NT2/D1 (cell line): ENCODE data around the gene FGF1.

ENCODE experiments used
- DNase-seq: peaks from one replicate; pipeline ENCODE4 v3.0.0-alpha.2; 2011; ENCODE audit warnings: low read depth, low spot score
- H3K27me3 ChIP-seq: 2 replicates; pipeline ENCODE4 v1.6.0; 2011; ENCODE audit warnings: mild to moderate bottlenecking; ENCODE audit not compliant: insufficient read length, insufficient read depth
- H3K36me3 ChIP-seq: 2 replicates; pipeline ENCODE4 v1.6.1; 2011; ENCODE audit warnings: mild to moderate bottlenecking, low read length, mixed read lengths; ENCODE audit not compliant: insufficient read depth, insufficient read length
- H3K4me1 ChIP-seq: 2 replicates; pipeline ENCODE4 v1.5.1; 2011; ENCODE audit not compliant: insufficient read depth, insufficient read length
- H3K4me3 ChIP-seq: 2 replicates; pipeline ENCODE4 v1.5.1; 2011; ENCODE audit warnings: low read depth; ENCODE audit not compliant: insufficient read length
- H3K9ac ChIP-seq: 2 replicates; pipeline ENCODE4 v1.6.0; 2011; ENCODE audit warnings: low read depth; ENCODE audit not compliant: insufficient read length
- H3K9me3 ChIP-seq: 2 replicates; pipeline ENCODE4 v1.5.1; 2011; ENCODE audit warnings: mild to moderate bottlenecking, low read length; ENCODE audit not compliant: insufficient read depth
- SUZ12 ChIP-seq: IDR thresholded peaks from 2 replicates; pipeline ENCODE4 v1.6.1; 2011; ENCODE audit not compliant: insufficient read length, insufficient read depth; ENCODE audit errors: extremely low read depth
- YY1 ChIP-seq: IDR thresholded peaks from 2 replicates; pipeline ENCODE4 v1.6.1; 2011; ENCODE audit not compliant: insufficient read length, insufficient read depth
- ZNF274 ChIP-seq: IDR thresholded peaks from 2 replicates; pipeline ENCODE4 v1.6.1; 2011; ENCODE audit warnings: mild to moderate bottlenecking, low read depth, low read length

Gene FGF1

DNA sequence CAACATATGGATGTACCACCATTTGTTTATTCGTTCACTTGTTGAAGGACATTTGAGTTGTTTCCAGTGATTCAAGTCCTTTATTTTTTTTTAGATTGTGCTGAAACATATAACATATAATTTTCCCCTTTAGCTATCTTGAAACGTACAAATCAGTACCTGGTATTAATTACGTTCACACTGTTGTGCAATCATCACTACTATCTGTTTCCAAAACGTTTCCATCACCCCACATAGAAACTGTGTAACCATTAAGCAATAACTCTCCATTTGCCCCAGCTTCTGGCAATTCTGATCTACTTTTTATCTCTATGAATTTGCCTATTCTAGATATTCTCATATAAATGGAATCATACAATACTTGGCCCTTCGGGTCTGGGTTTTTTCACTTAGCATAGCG lies 116.0 kb downstream of the FGF1 start:
- no peak for TF ChIP-seq SUZ12

DNA sequence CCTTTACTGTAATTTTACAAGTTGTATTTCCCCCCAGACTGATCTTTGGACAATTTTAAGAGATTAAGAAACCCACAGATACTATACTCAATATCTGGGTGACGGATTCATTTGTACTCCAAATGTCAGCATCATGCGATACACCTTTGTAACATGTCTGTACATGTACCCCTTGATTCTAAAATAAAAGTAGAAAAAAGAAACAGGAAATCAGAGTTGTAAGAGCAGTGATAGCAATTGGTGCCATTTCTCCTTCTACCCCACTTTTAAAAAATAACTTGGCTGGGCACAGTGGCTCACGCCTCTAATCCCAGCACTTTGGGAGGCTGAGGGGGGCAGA lies 116.9 kb downstream of the FGF1 start:
- no peak for DNase-seq
- Histone ChIP-seq H3K27me3 (no peaks in the 10 kb centered on the region), H3K4me1 (no peaks in the 10 kb centered on the region), H3K36me3 (no peaks in the 10 kb centered on the region), H3K9me3 (no peaks in the 10 kb centered on the region), H3K4me3 (no peak overlapping the region), H3K9ac (no peak overlapping the region)
- TF ChIP-seq ZNF274 (no peak), YY1 (no peak), SUZ12 (no peak)

More for the DNA sequence above, 116.0 kb downstream of the FGF1 start:
- Histone ChIP-seq H3K9ac (no peak overlapping the region), H3K4me1 (no peaks in the 10 kb centered on the region), H3K9me3 (no peaks in the 10 kb centered on the region), H3K36me3 (no peaks in the 10 kb centered on the region), H3K4me3 (no peak overlapping the region), H3K27me3 (no peaks in the 10 kb centered on the region)
- DNase-seq, result no peak

DNA sequence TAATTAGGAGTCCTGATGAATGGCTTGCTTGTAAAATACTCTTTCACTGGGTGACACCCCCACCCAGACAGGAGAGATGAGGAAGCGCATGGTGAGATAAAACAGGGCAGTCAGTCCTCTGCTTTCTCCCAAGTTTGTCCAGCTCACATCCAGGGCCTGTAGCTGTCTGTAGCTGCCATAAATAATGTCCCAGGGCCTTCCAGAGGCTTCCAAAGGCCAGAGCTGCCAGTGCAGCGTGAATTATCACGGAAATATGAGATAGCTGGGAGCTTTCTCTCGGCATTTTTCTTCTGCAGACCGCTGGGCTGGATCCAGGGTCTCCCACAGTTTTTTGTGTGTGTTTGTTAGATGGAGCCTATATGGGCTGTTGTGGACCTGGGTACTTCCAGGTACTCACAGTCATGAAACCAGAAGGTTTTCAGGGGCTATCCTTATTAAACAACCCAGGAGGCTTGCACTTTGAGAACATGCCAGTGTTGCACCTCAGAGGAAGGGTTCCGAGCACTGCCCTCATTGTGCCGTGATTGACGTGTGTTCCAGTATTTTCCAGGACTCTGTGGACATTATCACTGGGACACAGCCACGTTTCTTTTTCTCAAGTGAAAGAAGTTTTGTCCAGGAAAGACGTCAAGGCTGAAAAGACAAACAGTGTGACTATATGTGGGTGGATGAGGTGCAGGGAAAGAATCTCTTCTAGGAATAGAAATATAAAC lies 117.5 kb downstream of the FGF1 start:
- H3K9ac ChIP-seq, result no peak overlapping the region
- no peaks in the 10 kb centered on the region for H3K9me3 ChIP-seq
- TF ChIP-seq SUZ12, result no peak
- TF ChIP-seq YY1, result no peak
- no peak for TF ChIP-seq ZNF274
- no peak overlapping the region for H3K4me3 ChIP-seq
- H3K27me3 ChIP-seq, result no peaks in the 10 kb centered on the region
- no peaks in the 10 kb centered on the region for H3K36me3 ChIP-seq
- DNase-seq, result no peak
- no peaks in the 10 kb centered on the region for H3K4me1 ChIP-seq

DNA sequence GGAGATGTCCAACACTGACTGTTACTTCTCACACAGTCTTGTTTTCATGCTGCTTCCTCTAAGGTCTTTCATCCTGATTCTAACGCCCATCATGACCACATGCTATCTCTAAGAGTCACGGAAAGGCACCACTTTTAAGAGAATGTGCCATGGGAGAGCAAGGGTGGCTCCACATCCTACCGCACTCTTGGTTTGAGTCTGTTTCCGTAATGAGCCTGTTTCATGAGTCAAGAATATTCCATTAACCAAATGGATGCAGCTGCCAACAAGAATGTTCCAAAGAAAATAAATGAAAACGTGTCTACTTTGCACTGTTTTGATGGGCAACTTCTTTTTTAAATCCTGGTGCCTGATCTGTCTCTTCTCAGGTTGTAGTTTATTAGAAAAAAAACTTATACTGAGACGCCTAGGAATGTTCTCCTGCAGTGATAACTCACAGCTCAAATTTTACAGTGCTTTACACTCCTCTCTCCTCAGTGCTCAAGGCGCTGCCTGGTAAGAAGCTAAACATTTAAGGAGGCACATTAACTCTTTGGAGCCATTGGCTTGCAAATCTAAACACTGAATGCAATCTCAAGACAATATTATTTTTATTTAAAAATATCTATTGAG lies 124.3 kb downstream of the FGF1 start:
- H3K27me3 ChIP-seq, result no peaks in the 10 kb centered on the region
- no peak overlapping the region for H3K4me3 ChIP-seq
- H3K4me1 ChIP-seq, result no peaks in the 10 kb centered on the region
- H3K9me3 ChIP-seq, result no peaks in the 10 kb centered on the region
- TF ChIP-seq YY1, result no peak
- no peak for TF ChIP-seq SUZ12
- TF ChIP-seq ZNF274, result no peak
- no peaks in the 10 kb centered on the region for H3K36me3 ChIP-seq
- no peak for DNase-seq
- no peak overlapping the region for H3K9ac ChIP-seq

DNA sequence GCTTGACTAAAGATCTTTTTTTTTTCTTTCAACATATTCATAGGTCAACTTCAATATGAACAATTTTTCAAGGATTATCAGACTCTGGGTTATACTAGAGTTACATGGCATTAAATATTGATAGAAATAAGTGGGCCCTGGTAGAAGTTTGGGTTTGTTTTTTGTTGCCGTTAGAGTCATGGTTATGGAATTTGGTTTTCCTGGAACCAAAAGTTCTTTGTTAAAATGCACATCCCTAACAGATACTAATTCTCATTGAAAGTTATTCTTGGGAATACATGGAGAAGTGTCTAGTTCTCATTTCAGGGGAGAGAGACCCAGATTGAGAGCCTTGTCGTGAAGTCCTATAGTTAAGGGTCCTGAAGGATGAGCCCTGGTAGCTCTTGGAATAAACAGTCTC lies 124.9 kb downstream of the FGF1 start:
- DNase-seq, result no peak
- Histone ChIP-seq H3K36me3 (no peaks in the 10 kb centered on the region), H3K27me3 (no peaks in the 10 kb centered on the region), H3K4me1 (no peaks in the 10 kb centered on the region), H3K4me3 (no peak overlapping the region), H3K9ac (no peak overlapping the region), H3K9me3 (no peaks in the 10 kb centered on the region)
- TF ChIP-seq ZNF274 (no peak), YY1 (no peak), SUZ12 (no peak)

DNA sequence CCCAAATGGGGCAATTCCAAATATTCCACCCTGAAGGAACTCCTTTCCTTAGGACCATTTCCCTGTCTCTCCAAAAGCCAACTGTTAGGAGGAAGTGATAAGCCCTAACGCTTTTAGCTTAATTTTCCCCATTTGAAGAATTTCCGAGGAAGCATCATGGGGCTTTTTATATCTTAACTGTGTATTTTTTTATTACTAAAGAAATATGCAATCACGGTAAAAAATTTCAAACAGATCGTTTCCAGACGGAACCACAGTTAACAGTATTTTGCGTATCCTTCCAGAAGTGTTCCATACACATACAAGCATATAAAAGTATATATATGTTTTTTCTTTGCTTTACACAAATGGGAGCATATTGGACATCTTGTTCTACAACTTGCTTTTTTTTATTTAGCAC lies 133.8 kb downstream of the FGF1 start:
- Histone ChIP-seq H3K4me1 (no peaks in the 10 kb centered on the region), H3K27me3 (peaks cover 15% of the 10 kb centered on the region), H3K9me3 (no peaks in the 10 kb centered on the region), H3K9ac (no peak overlapping the region), H3K4me3 (no peak overlapping the region), H3K36me3 (no peaks in the 10 kb centered on the region)
- no peak for DNase-seq
- no peak for TF ChIP-seq SUZ12
- no peak for TF ChIP-seq YY1
- TF ChIP-seq ZNF274, result no peak

DNA sequence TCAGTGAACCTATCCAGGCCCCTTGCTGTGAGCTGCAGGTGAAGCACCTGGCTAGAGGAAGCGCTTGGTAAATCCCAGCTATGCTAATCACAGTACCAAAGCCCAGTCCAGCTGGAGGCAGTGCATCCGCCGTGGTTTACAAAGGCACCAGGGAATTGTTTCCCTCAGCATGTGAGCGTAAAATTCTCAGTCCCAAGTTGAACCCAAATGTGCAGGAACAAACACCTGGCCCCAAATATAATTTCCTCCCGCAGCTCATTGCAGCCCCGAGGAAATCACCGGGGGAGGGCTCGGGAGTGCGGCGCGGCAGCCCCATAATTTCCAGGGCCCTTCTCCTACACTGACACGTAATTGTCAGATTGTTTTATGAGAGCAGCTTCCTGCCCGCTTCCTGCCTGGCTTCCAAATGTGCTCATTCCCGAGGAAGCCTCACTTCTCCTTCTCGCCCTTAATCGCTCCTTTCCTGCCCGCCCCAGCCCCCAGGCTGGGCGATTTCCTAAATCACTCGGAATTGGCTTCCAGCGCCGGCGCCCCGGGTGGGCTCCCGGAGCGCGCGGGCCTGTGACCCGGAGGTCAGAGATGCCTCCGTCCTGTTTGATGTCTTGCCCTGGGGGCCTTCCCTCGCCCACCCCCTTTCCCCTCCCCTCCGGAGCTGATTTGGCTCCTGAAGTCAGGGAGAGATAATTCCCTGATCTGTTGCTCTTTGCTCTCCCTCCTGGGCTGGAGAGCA lies 134.4 kb downstream of the FGF1 start:
- no peak for DNase-seq
- H3K4me3 ChIP-seq, result no peak overlapping the region

More for the DNA sequence above, 134.4 kb downstream of the FGF1 start:
- Histone ChIP-seq H3K4me1 (no peaks in the 10 kb centered on the region), H3K9ac (no peak overlapping the region), H3K36me3 (no peaks in the 10 kb centered on the region), H3K27me3 (peaks cover 15% of the 10 kb centered on the region), H3K9me3 (no peaks in the 10 kb centered on the region)
- TF ChIP-seq YY1, result no peak
- no peak for TF ChIP-seq ZNF274
- no peak for TF ChIP-seq SUZ12
